HTERT RPE-1 (cell line): ENCODE measurements around the gene SLC44A1.
"Not testable (repeated sequence)": the region's sequence is repeated elsewhere in the genome, so short reads cannot be mapped to it uniquely, and the experiment has no call there.

Experiments used
- in situ Hi-C: fragments of 300-500 bp; cut with MboI; formaldehyde crosslinking; loops from 4 replicates; pipeline ENCODE4 v1.14.3; 2020; ENCODE audit warnings: low sequenced_read_pairs

The SLC44A1 gene

DNA sequence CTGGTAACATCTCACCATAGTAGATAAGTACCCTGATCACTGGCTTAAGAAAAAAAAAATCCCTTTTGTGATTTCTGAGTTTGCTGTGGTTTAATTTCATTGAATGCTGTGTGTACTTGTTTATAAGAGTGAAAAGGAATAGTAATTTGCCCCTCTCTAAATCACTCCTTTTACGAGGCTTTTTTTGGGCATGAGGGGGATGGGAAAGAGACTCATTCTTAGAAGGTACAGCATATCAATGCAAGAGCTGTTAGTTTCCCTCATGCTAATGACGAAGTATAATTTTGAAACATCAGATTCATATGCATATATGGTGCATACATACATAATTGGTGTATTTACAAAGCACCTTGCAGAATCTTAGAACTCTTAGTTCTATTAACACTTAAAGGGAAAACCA lies 2.4 kb upstream of the SLC44A1 start:
- in situ Hi-C loops, result no loop called here

DNA sequence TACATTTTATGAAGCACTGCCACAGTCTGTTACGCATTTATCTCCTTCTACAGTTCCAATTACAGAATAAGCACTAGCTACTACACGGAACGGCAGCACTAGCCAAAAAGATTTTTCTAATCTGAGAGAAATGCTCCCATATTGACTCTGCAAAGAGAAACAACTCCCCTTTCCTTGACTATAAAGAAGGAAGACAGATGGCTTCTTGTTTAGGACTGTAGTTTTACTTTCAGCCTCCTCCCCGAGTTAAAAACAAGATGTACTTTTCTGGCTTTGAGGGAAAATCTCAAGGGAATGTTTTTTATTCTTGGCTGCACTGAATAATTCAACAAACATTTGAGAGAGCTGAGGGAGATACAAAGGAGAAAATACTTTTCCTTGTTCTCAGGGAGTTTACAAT lies 1.9 kb upstream of the SLC44A1 start:
- in situ Hi-C loops, result no loop called here

DNA sequence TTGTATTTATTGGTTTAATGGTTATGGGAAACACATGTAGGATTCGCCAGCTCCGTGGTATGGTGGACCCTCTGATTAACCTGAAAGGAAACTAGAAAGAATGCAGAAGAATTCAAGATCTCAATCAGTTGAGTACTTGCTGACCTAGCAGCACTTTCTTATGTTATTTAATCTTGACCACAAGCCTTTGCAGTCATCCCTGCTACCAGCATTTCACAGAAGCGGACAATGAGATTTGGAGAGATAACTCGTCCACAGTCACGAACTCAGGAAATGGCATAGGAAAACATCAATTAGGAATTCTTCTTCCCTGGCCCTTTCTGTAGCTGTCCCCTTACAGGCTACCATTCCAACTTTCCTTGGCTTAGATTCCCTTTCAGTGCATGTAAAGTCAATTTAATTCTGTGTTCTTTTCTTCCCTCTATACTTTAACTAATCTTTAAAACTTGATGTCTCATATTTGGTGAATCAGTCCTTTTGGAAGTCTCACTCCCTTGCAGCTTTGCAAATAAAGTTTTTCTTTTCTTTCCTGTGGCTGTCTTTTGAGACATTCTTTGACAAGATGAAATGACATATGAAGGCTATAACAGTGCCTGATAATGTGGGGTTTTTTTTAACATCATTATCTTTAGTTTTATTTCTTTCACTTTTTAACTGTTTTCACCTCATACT lies 1.3 kb upstream of the SLC44A1 start:
- in situ Hi-C loops, result no loop called here

DNA sequence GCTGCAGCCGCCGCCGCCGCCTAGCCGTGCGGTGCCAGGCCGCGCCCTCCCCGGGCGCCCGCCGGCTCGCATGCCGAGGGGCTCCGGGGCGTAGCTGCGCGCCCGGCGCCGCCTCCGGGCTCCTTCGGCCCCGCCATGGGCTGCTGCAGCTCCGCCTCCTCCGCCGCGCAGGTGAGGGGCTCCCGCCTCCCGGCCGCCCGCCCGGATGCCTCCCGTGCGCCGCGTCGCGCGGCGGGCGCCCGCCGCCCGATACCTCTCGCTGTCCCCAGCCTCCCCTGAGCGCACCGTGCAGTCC lies 230 bp downstream of the SLC44A1 start:
- in situ Hi-C loops, result no loop called here

DNA sequence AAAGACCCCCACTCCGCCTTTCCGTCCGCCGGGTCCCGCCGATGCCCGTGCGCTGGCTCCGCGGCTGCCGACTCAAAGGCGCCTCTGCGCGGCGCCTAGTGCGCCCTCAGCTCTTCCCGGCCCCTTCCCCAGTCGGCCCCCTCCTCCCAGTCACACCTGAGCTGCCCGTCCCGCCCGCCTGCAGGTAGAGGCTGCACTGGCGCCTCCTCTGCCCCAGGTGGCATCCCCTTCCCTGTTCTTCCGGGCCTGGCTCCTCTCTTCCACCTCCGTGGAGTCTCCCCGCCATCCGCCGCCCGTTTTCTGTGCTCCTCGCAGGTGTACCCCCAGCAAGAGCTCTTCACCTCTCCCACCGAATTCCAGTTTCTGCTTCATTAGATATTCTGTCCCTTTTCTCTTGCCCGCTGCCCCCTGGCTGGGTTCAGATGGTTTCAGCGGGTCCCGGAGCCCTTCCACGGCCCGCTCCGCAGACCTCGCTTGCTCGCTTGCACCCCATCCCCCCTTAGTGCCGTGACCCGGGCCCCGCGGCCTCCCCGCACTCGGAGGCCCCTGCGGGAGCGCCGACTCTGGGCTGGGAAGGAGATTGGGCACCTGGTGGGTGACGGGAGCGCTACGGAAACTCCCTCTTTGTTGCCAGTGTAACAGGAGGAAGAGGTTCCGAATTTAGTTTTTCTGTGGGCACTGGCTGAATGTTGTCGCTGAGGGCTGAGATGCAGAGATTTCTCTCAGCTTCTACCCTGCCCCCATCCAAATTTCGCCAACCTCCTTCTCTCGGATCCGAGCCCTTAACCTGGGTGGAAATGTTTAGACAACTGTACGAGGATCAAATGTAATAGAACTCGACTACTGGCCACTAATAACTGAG lies 809 bp downstream of the SLC44A1 start:
- in situ Hi-C loops, result no loop called here

DNA sequence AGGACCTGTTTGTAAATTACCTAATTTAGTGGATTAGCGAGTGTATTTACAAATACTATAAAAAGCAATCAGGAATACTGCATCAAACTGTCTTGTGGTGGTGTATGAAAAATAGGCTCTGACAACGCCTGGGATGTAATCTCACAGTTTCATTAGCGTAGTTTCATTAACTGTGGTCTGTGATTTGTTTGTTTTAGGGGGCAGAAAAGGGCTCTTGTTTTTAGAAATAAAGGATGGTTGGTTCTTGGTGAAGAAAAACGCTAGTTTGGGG lies 1.4 kb downstream of the SLC44A1 start:
- in situ Hi-C loops, result no loop called here

DNA sequence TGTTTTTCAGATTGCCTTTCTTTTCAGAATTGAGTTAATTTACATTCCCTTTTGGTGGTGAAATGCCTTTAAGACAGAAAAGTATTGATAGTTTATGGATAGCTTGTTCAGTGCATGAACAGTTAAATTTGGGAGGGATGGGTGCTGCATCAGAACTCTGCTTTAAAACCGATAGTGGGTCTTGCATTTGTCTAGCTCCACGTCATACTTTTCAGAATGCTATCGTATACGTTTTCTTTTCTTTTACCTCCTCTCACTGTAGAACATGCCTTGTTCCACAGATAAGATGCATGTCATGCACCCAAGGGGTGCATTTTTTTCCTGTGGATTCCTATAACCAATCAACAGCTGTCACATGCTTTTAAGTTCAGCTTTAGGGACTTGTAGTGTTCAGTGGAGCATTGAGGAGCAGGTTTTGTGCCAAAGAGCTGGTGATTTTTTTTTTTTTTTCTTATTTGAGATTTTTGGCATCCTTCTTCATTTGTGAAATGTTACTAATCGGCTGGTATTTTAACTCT lies 2.3 kb downstream of the SLC44A1 start:
- in situ Hi-C loops, result no loop called here

DNA sequence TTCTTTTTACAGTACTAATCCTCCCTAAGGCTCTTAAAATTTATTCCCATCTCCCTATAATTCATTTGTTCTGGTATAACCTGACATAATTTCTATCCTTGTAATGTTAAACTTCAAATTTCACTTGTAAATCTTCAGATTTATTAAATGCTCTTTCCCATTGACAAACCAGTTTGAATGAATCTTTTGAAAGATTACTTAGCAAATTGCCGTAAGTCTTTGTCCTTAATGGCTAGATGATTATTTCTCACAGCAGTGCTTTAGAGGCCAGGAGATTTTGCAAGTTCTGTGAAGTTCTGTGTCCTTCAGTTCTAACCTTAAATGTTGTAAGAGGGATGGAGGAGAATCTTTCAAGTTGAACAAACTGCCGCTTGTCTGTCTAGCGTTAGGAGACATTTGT lies 4.2 kb downstream of the SLC44A1 start:
- in situ Hi-C loops, result no loop called here

DNA sequence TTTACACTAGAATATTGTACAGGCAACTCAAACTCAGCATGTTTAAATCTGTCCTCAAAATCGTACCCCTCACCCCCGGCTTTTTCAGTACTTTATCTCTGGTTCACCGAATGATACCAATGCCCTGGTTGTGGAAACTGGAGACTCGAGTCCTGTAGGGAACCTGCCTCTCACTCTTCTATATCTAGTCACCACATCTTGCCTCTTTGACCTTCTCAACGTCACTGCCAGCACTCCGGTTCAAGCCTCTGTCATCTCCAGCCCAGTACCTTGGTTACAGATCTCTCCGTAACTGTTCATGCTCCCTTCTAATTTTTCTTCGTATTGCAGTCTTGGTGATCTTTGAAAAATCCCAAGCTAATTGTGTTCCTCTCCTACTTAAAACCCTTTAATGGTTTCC lies 6.7 kb downstream of the SLC44A1 start:
- in situ Hi-C loops, result no loop called here

DNA sequence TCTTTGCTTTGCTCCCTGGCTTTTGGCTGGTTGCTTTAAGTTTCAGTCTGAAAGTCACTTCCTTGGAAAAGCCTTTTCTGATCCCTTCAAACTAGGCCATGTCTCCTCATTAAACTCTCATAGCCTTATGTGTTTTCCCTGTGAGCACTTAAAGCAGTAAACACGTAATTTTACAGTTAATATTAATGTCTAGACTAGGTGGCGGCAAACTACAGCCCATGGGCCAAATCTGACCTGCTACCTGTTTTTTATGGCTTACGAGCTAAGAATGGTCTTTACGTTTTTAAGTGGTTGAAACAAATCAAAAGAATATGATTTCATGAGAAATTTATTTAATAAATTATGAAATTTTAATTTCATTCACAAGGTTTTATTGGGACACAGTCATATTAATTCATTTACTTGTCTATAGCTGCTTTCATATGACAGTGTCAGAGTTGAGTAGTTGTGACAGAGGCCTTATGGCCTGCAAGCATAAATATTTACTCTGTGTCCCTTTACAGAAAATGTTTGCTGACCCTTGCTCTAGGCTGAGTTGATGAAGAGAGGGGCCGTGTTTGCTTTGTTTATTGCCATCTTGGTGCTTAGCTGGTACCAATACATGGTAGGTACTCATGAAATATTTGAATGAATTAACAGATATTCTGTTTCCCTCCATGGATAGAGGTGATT lies 7.4 kb downstream of the SLC44A1 start:
- in situ Hi-C loops, result no loop called here

DNA sequence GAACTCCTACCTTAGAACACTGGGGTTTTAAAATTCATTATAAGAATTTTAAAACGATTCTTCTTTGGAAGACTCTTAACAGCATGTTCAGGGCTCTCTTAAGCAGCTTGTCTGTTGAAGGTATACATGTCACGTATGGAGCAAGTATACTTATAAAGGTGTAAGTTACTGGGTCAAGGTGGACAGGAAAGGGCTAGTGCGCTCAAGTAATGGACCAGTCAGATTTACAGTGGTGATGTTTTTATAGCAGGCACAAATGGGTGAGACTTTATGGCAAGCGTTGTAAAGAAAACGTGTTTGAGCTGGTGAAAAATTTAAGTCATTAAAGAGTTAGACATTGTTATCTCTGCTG lies 7.9 kb downstream of the SLC44A1 start:
- in situ Hi-C loops, result no loop called here

DNA sequence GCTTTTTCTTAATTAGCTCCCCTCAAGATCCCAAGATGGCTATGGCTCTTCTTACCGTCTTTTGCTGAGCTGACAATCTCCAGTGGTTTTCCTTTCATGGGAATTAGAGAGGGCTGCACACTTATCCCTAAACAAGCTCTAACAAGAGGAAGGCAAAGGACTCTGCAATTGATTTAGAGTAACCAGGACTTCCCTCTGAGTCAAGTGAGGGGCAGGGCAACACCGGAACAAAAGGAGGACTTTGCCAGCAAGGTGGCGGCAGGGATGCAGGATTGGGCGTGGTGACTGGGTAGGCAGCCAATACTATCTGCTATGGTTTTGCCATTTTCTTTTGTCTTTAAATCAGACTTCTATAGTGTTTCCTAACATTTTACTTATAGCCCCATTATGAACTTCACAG lies 9.8 kb downstream of the SLC44A1 start:
- in situ Hi-C loops, result no loop called here

DNA sequence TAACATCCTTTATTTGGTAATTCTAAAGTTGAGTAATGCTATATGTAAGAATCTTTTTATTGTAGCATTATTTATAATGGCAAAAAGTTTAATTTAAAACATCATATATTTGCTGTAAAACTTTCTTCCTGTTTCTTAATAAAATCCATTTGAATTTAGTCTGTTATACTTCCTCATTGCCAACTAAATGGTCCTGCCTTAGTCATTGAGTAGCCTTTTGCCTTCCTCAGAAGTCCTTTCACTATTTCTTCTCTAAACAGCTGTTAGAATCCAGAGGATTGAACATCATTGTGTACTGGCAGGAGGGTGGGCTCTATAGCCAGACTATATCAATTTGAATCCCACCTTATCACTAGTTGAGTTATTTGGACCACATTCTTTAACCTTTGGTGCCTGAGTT lies 11.0 kb downstream of the SLC44A1 start:
- in situ Hi-C loops, result no loop called here

DNA sequence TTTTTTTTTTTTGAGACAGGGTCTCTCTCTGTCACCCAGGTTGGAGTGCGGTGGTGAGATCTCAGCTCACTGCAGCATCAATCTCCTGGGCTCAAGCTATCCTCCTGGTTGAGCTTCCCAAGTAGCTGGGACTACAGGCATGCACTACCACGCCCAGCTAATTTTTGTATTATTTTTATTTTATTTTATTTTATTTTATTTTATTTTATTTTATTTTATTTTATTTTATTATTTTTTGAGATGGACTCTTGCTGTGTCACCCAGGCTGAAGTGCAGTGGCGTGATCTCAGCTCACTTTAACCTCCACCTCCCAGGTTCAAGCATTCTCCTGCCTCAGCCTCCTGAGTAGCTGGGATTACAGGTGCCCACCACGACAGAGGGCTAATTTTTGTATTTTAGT lies 12.1 kb downstream of the SLC44A1 start:
- in situ Hi-C loops, result not testable (repeated sequence)

DNA sequence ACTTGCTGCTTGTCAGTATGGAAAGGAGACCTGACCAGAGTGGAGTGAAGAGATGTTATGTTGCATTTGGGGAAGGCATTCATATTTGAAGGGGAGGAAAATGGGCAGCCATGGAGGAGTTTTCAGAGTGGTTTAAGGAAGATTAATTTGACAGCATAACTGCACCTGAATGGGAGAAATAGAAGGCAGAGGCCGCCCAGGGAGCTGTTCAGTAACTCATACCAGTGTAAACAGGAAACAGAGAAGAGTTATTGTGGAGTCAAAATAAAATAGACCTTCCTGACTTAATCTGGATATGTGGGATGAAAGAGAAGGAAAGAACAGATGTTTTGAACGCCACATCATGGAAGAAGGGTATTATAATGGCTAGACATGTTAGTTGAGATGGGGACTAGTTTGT lies 13.4 kb downstream of the SLC44A1 start:
- in situ Hi-C loops, result no loop called here

DNA sequence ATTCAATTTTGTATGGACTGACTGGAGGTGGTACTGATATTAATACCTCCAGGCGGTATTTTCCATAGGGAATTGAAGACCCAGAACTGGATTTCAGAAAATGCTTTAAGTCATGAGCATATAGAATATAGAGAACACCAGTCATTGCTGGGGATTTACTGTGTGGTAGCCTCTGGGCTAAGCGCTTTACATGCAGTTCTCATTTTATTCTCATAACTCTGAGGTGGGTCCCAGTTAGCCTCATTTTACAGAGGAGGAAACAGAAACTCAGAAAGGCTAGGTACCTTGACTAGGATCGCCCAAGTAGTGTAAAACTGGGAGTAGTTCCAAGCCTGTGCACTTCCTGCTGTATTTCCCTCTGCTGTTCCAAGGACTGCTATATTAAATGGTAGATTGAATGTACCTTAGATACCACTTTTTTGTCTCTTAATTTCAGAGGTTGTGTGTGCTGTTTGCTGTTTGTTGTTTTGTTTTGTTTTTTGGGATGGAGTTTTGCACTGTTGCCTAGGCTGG lies 13.8 kb downstream of the SLC44A1 start:
- in situ Hi-C loops, result no loop called here

DNA sequence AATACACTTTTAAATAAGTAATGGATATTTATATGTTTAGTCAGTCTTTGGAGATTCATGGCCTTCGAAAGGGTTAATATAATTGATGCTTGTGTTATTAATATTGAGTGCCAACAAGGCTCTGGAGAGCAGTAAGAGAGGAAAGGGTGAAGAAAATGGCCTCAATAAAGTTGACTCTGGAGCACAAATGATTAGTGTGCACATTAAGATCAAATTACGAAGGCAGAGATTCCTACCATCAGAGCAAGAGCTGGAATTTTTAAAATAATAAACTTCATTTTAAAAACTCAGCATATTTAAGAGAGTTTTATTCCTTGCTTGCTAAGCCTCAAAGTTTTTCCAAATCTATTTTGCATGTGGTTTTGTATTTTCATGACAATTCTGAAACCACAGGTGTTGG lies 14.8 kb downstream of the SLC44A1 start:
- in situ Hi-C loops, result no loop called here

DNA sequence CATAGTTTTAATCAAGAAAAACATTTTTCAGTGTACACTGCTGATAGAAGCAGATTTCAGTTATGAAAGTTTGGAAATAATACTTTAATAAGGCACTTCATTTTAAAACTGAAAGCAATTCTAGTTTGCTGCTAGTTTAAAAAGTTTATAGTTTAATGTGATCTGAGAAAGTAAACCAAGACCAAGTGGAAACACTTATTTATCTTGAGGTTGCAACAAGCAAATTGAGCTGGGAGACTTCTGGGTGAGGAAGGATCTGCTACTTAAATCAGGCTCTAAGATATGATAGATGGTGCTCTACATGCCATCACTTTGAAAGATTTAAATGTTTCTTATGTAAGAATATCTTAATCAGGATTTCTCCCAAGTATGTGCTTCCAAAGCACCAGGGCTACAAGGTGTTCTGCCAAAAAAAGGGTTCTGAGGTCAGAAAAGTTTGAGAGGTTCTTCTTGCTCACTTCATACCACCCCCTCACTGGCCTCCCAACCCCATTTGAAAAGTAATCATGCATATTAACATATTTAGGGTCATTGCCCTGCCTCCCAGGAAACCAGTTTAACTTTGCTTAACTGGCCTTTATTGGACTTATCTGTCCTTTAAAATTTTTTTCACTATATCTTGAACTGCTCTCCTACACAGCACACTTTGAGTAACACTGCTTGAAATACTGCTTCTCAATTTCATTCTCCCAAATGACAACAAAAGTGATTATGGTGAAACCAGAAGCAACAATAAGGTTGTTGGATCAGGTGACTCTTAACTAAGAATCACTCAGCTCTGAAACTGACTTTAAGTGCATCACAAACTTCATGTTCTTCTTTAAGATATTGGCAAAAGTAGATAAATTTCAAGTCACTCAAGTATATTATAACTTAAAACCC lies 15.5 kb downstream of the SLC44A1 start:
- in situ Hi-C loops, result no loop called here

DNA sequence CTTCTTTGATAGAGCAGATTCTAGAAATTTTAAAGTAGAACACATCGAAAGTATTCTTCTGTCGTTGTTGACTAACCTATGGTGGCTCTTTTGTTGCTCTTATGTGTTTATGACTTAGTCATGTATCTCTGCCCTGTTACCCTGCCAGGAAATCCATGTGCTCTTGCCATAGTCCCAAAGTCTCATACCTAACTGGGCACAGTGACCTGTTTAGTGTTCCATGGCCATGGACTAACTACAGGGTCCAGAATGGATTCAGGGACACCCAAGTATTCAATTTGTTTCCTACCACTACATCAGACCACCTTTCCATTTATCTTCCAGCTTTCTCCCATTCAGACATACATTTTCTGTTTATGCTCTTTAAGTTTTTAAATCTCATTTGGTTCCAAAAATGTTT lies 18.0 kb downstream of the SLC44A1 start:
- in situ Hi-C loops, result no loop called here

DNA sequence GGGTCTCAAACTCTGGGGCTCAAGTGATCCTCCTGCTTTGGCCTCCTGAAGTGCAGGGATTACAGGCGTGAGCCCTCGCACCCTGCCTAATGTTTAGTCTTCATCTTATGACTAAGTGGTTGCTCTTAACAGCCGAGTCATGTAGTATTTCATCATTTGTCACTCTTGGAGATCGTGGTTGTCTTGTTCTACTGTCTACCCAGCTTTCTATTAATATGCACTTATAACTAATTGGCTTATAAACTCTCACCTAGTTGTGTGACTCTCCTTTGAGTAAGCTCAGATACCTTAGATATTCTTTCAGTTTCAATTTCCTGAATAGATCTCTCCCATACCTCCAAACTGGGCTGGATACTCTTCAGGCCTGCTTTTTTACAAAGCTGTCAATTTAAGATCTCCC lies 19.9 kb downstream of the SLC44A1 start:
- in situ Hi-C loops, result no loop called here

DNA sequence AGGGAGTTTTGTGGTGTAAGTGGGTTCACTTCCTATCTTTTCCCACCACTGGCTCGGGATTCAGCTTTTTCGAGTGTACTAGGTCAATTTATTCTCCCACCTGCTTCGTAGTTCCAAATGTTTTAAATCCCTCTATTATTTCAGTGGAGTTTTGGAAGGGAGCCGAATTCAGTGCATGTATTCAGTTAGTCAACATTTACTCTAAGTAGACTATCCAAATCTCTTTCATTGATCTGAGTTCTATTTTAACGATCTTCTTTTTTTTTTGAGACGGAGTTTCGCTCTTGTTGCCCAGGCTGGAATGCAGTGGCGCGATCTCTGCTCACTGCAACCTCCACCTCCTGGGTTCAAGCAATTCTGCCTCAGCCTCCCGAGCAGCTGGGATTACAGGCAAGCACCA lies 23.8 kb downstream of the SLC44A1 start:
- in situ Hi-C loops, result not testable (repeated sequence)
